Measurements from ENCODE around the gene DPEP2NB.

DNA sequence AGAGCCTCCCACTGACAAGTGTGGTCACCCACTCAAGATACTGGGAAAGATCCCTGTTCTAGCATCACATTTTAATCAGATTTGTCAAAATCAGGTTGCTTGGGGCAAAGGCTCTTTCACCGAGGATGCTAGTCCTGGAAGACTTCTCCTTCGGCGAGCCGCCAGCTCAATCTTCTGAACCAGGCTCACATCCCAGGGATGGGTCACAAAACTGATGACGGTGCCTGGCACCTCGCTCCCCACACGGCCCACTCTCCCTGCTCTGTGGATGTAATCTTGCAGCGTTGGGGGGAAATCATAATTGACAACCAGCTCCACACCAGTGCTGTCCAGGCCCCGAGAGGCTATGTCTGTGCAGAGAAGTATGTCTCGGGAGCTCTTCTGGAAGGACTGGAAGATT lies 5.8 kb upstream of the DPEP2NB start:
- TF ChIP-seq, protein P1, sequence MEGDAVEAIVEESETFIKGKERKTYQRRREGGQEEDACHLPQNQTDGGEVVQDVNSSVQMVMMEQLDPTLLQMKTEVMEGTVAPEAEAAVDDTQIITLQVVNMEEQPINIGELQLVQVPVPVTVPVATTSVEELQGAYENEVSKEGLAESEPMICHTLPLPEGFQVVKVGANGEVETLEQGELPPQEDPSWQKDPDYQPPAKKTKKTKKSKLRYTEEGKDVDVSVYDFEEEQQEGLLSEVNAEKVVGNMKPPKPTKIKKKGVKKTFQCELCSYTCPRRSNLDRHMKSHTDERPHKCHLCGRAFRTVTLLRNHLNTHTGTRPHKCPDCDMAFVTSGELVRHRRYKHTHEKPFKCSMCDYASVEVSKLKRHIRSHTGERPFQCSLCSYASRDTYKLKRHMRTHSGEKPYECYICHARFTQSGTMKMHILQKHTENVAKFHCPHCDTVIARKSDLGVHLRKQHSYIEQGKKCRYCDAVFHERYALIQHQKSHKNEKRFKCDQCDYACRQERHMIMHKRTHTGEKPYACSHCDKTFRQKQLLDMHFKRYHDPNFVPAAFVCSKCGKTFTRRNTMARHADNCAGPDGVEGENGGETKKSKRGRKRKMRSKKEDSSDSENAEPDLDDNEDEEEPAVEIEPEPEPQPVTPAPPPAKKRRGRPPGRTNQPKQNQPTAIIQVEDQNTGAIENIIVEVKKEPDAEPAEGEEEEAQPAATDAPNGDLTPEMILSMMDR (IDR thresholded peaks at IDR 0.05; ENCODE audit: insufficient read depth, low read length, poor library complexity, severe bottlenecking) = no peak
- no peak for TF ChIP-seq EZH2phosphoT487 (conservative IDR thresholded peaks at IDR 0.05; ENCODE audit: low read length)

All from SU-DHL-6 (cell line).